Measurements from ENCODE around the gene COL6A5. TPM values are rescaled to one million over a fixed set of nuclear protein-coding genes. Genes with fewer than 3 reads are reported as not detected.

Gene COL6A5
- total and polyA plus RNA-seq, 11 donors = 0.03 to 0.14 TPM; not detected in 9

DNA sequence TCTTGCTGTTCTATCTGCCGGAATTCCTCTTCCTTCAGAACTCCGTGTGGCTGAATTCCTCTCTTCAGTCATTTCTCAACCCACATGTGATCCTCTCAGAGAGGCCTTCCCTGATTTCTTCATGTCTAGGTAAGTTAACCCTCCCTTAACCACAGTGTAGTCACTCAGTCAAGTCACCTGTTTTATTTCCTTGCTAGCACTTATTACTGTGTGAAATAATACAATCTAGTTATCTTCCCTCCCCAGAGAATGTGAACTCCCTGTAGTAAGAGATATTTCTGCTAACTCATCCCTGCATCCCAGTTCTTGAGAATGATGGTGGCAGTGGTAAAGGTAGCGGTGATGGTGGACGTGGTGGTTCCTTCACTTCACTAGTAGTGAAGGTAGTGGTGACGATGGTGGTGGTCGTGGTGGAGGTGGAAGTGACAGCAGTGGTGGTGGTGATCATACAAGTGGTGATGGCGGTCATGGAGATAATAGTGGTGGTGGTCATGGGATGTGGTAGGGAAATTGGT is 33.3 kb downstream of the COL6A5 start:
- H3K9me3 ChIP-seq = no peaks in the 10 kb centered on the region
- H3K36me3 ChIP-seq = no peaks in the 10 kb centered on the region
- no peak for DNase-seq
- no peak for TF ChIP-seq POLR2A (IDR thresholded peaks at IDR 0.05)
- H3K4me1 ChIP-seq = no peaks in the 10 kb centered on the region
- no peak overlapping the region for H3K27ac ChIP-seq
- ATAC-seq = no peak
- intact Hi-C loops (cut with DNase I) = no loop called here
- 75 to 80% (median 76%) methylated on average over 7 of the region's 7 CpGs for WGBS, 4 donors
- no peak overlapping the region for H3K4me3 ChIP-seq
- H3K27me3 ChIP-seq = no peaks in the 10 kb centered on the region

- Histone ChIP-seq H3K36me3 (no peaks in the 10 kb centered on the region), H3K27ac (no peak overlapping the region), H3K4me1 (no peaks in the 10 kb centered on the region), H3K4me3 (no peak overlapping the region), H3K9me3 (no peaks in the 10 kb centered on the region), H3K27me3 (no peaks in the 10 kb centered on the region)
- no peak for ATAC-seq
- TF ChIP-seq, protein P1, sequence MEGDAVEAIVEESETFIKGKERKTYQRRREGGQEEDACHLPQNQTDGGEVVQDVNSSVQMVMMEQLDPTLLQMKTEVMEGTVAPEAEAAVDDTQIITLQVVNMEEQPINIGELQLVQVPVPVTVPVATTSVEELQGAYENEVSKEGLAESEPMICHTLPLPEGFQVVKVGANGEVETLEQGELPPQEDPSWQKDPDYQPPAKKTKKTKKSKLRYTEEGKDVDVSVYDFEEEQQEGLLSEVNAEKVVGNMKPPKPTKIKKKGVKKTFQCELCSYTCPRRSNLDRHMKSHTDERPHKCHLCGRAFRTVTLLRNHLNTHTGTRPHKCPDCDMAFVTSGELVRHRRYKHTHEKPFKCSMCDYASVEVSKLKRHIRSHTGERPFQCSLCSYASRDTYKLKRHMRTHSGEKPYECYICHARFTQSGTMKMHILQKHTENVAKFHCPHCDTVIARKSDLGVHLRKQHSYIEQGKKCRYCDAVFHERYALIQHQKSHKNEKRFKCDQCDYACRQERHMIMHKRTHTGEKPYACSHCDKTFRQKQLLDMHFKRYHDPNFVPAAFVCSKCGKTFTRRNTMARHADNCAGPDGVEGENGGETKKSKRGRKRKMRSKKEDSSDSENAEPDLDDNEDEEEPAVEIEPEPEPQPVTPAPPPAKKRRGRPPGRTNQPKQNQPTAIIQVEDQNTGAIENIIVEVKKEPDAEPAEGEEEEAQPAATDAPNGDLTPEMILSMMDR (IDR thresholded peaks at IDR 0.05) = no peak
- TF ChIP-seq POLR2A (IDR thresholded peaks at IDR 0.05) = no peak
- DNase-seq = no peak
- 78 to 85% (median 82%) methylated on average over 6 of the region's 6 CpGs for WGBS, 4 donors
- intact Hi-C loops (cut with DNase I) = no loop called here
Observed at GRCh38 chr3:130379274-130379673, 33.8 kb downstream of the COL6A5 start.

GRCh38 chr3:130380398-130380797 is 34.9 kb downstream of the COL6A5 start:
- H3K4me3 ChIP-seq = no peak overlapping the region
- H3K27ac ChIP-seq = no peak overlapping the region
- intact Hi-C loops (cut with DNase I) = no loop called here
- TF ChIP-seq, protein P1 (IDR thresholded peaks at IDR 0.05) = no peak
- TF ChIP-seq POLR2A (IDR thresholded peaks at IDR 0.05) = no peak
- H3K27me3 ChIP-seq = no peaks in the 10 kb centered on the region
- ATAC-seq (no peak), DNase-seq (no peak)
- no peaks in the 10 kb centered on the region for H3K9me3 ChIP-seq
- no peaks in the 10 kb centered on the region for H3K36me3 ChIP-seq
- no peaks in the 10 kb centered on the region for H3K4me1 ChIP-seq

GRCh38 chr3:130383424-130383823 is 38.0 kb downstream of the COL6A5 start:
- H3K27ac ChIP-seq = no peak overlapping the region
- no peaks in the 10 kb centered on the region for H3K36me3 ChIP-seq
- TF ChIP-seq, protein P1 (IDR thresholded peaks at IDR 0.05) = no peak
- no peak for TF ChIP-seq POLR2A (IDR thresholded peaks at IDR 0.05)
- DNase-seq = no peak
- no peaks in the 10 kb centered on the region for H3K9me3 ChIP-seq
- H3K27me3 ChIP-seq = no peaks in the 10 kb centered on the region
- no peak for ATAC-seq
- no peak overlapping the region for H3K4me3 ChIP-seq
- WGBS, 4 donors = 68 to 77% (median 70%) methylated on average over 3 of the region's 3 CpGs
- no peaks in the 10 kb centered on the region for H3K4me1 ChIP-seq
- intact Hi-C loops (cut with DNase I) = no loop called here

GRCh38 chr3:130384476-130385025 is 39.1 kb downstream of the COL6A5 start:
- H3K4me3 ChIP-seq = no peak overlapping the region
- no peaks in the 10 kb centered on the region for H3K9me3 ChIP-seq
- DNase-seq (no peak), ATAC-seq (no peak)
- TF ChIP-seq POLR2A (IDR thresholded peaks at IDR 0.05) = no peak
- TF ChIP-seq, protein P1 (IDR thresholded peaks at IDR 0.05) = no peak
- no peaks in the 10 kb centered on the region for H3K27me3 ChIP-seq
- no peaks in the 10 kb centered on the region for H3K4me1 ChIP-seq
- intact Hi-C loops (cut with DNase I) = no loop called here
- 69 to 89% (median 80%) methylated on average over 3 of the region's 3 CpGs for WGBS, 4 donors
- no peaks in the 10 kb centered on the region for H3K36me3 ChIP-seq
- H3K27ac ChIP-seq = no peak overlapping the region
